ENCODE results near the gene CDH15.

Gene CDH15

DNA sequence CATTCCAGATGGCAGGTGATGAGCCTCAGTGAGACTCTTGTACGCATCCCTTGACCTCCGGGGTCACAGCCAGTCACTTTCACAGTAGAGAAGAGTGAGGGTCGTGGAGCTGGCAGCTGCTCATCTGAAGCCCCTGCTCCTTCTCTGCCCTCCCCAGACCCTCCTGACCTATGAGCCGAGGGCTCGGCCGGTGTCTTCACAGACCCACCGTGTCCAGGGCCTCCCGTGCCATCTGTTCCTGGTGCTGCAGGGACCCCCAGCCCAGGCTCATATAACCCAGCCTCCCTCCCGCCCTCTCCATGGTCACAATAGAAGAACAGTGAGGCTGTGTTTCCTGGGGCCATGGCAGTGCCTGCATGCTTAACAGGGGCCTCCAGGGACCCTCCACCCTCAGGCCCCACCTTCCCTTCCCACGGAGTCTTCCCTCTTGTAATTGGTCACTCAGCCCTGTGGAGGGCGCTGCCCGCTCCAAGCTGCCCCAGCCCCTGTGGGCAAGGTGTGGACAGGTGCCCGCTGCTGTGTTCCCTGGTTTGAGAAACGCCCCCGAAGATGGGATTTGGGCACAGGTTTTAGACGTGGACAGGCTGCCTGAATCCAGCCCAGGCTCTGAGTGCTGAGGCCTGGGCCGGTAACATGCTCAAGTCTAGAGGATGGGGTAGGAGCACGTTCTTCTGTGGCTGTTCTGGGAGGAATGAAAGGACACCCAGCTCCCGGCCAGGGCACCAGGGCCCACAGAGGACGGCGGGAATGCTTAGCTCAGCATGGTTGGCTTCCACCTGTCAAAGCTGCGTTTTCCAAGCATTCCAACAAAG lies 39.1 kb upstream of the CDH15 start:
- Histone ChIP-seq H3K36me3 (ENCODE audit: control insufficient read depth in 2 of 2, insufficient read depth in 1 of 2, low read length in 2 of 2) (peaks cover 0 to 47% of the 10 kb centered on the region in 2 experiments; a peak in 1 of 3 replicates), H3K4me1 (ENCODE audit: control insufficient read depth, insufficient read depth, low read length) (no peaks in the 10 kb centered on the region), H3K9me3 (ENCODE audit: control insufficient read depth, insufficient read depth, low read depth, low read length) (no peaks in the 10 kb centered on the region), H3K27ac (ENCODE audit: extremely low read depth, low read depth, low read length) (no peak overlapping the region), H3K4me3 (ENCODE audit: low read depth, low read length) (no peak overlapping the region)
- ChIA-PET CTCF (no interaction called here), POLR2A (no interaction called here)
- TF ChIP-seq, protein P1, sequence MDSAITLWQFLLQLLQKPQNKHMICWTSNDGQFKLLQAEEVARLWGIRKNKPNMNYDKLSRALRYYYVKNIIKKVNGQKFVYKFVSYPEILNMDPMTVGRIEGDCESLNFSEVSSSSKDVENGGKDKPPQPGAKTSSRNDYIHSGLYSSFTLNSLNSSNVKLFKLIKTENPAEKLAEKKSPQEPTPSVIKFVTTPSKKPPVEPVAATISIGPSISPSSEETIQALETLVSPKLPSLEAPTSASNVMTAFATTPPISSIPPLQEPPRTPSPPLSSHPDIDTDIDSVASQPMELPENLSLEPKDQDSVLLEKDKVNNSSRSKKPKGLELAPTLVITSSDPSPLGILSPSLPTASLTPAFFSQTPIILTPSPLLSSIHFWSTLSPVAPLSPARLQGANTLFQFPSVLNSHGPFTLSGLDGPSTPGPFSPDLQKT (IDR thresholded peaks at IDR 0.05; ENCODE audit: borderline replicate concordance, low read depth, low read length) = no peak
- TF ChIP-seq ZNF426 (tag by site-specific recombination; IDR thresholded peaks at IDR 0.05) = no peak
- TF ChIP-seq, protein P2, sequence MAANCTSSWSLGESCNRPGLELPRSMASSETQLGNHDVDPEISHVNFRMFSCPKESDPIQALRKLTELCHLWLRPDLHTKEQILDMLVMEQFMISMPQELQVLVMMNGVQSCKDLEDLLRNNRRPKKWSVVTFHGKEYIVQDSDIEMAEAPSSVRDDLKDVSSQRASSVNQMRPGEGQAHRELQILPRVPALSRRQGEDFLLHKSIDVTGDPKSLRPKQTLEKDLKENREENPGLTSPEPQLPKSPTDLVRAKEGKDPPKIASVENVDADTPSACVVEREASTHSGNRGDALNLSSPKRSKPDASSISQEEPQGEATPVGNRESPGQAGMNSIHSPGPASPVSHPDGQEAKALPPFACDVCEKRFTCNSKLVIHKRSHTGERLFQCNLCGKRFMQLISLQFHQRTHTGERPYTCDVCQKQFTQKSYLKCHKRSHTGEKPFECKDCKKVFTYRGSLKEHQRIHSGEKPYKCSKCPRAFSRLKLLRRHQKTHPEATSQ (tag by site-specific recombination; IDR thresholded peaks at IDR 0.05) = no peak
- no peak for TF ChIP-seq ZNF223 (tag by site-specific recombination; IDR thresholded peaks at IDR 0.05)
- TF ChIP-seq, protein P3, sequence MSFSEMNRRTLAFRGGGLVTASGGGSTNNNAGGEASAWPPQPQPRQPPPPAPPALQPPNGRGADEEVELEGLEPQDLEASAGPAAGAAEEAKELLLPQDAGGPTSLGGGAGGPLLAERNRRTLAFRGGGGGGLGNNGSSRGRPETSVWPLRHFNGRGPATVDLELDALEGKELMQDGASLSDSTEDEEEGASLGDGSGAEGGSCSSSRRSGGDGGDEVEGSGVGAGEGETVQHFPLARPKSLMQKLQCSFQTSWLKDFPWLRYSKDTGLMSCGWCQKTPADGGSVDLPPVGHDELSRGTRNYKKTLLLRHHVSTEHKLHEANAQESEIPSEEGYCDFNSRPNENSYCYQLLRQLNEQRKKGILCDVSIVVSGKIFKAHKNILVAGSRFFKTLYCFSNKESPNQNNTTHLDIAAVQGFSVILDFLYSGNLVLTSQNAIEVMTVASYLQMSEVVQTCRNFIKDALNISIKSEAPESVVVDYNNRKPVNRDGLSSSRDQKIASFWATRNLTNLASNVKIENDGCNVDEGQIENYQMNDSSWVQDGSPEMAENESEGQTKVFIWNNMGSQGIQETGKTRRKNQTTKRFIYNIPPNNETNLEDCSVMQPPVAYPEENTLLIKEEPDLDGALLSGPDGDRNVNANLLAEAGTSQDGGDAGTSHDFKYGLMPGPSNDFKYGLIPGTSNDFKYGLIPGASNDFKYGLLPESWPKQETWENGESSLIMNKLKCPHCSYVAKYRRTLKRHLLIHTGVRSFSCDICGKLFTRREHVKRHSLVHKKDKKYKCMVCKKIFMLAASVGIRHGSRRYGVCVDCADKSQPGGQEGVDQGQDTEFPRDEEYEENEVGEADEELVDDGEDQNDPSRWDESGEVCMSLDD (tag by site-specific recombination; IDR thresholded peaks at IDR 0.05) = no peak

- H3K36me3 ChIP-seq (ENCODE audit: control insufficient read depth in 2 of 2, insufficient read depth in 1 of 2, low read length in 2 of 2) = peaks cover 0 to 52% of the 10 kb centered on the region in 2 experiments; a peak in 1 of 3 replicates
- TF ChIP-seq ZBTB49 (tag by site-specific recombination; IDR thresholded peaks at IDR 0.05; ENCODE audit: low read depth) (no peak), ZNF426 (tag by site-specific recombination; IDR thresholded peaks at IDR 0.05) (no peak), ZBTB21 (tag by site-specific recombination; IDR thresholded peaks at IDR 0.05) (no peak), SETDB1 (IDR thresholded peaks at IDR 0.05; ENCODE audit: insufficient read length, low read length) (no peak), ZNF148 (tag by site-specific recombination; IDR thresholded peaks at IDR 0.05; ENCODE audit: borderline replicate concordance) (no peak), RBAK (tag by site-specific recombination; IDR thresholded peaks at IDR 0.05) (no peak), ZNF146 (tag by site-specific recombination; IDR thresholded peaks at IDR 0.05) (no peak), ZNF169 (tag by site-specific recombination; IDR thresholded peaks at IDR 0.05) (no peak), ZNF747 (tag by site-specific recombination; IDR thresholded peaks at IDR 0.05) (no peak), ZNF629 (tag by site-specific recombination; IDR thresholded peaks at IDR 0.05) (no peak), ZNF510 (tag by site-specific recombination; IDR thresholded peaks at IDR 0.05; ENCODE audit: insufficient replicate concordance) (no peak), ZNF19 (tag by site-specific recombination; IDR thresholded peaks at IDR 0.05; ENCODE audit: low read depth) (no peak)
- TF ChIP-seq, protein P4, sequence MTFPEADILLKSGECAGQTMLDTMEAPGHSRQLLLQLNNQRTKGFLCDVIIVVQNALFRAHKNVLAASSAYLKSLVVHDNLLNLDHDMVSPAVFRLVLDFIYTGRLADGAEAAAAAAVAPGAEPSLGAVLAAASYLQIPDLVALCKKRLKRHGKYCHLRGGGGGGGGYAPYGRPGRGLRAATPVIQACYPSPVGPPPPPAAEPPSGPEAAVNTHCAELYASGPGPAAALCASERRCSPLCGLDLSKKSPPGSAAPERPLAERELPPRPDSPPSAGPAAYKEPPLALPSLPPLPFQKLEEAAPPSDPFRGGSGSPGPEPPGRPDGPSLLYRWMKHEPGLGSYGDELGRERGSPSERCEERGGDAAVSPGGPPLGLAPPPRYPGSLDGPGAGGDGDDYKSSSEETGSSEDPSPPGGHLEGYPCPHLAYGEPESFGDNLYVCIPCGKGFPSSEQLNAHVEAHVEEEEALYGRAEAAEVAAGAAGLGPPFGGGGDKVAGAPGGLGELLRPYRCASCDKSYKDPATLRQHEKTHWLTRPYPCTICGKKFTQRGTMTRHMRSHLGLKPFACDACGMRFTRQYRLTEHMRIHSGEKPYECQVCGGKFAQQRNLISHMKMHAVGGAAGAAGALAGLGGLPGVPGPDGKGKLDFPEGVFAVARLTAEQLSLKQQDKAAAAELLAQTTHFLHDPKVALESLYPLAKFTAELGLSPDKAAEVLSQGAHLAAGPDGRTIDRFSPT (tag by site-specific recombination; IDR thresholded peaks at IDR 0.05) = no peak
- TF ChIP-seq, protein P5, sequence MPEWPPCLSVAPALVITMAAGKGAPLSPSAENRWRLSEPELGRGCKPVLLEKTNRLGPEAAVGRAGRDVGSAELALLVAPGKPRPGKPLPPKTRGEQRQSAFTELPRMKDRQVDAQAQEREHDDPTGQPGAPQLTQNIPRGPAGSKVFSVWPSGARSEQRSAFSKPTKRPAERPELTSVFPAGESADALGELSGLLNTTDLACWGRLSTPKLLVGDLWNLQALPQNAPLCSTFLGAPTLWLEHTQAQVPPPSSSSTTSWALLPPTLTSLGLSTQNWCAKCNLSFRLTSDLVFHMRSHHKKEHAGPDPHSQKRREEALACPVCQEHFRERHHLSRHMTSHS (tag by site-specific recombination; IDR thresholded peaks at IDR 0.05) = no peak
- H3K27ac ChIP-seq (ENCODE audit: extremely low read depth, low read depth, low read length) = no peak overlapping the region
- H3K9me3 ChIP-seq (ENCODE audit: control insufficient read depth, insufficient read depth, low read depth, low read length) = no peaks in the 10 kb centered on the region
- H3K4me1 ChIP-seq (ENCODE audit: control insufficient read depth, insufficient read depth, low read length) = no peaks in the 10 kb centered on the region
- POLR2A ChIA-PET = no interaction called here
- no peak overlapping the region for H3K4me3 ChIP-seq (ENCODE audit: low read depth, low read length)
- CTCF ChIA-PET = interaction anchor here (1.2 kb wide), 1 partner anchor 9 kb away, joined by 3 read pairs; no protein-coding TSS in a partner anchor
These were observed 38.0 kb upstream of the CDH15 start for GRCh38 chr16:89133457-89134127.
